ENCODE data around the gene PPP1R26. TPM values are rescaled to one million over a fixed set of nuclear protein-coding genes. Genes with fewer than 3 reads are reported as not detected.

PPP1R26 gene
- total and polyA plus RNA-seq, 9 of the 15 experiments (the other 6 are each of a cell fraction or from before 2014, with no cell fraction given) = 0.77 to 26.8 (median 9.3) TPM

GRCh38 chr9:135520916-135521607, 41.5 kb downstream of the PPP1R26 start, which contains the start of gene LCN1:
Gene LCN1 (plus strand): TSS chr9:135521440. CDS start chr9:135521498, 58 bp downstream.
- 17% methylated on average over 16 of the region's 18 CpGs for WGBS (ENCODE audit: insufficient coverage, low coverage, missing lambda C conversion rate)
- in situ Hi-C loops (cut with MboI) (no loop called here), intact Hi-C loops (cut with micrococcal nuclease) (no loop called here)
- H3K9me3 ChIP-seq (replicated peaks; ENCODE audit: control insufficient read depth, insufficient read depth, low read depth, low read length) = no peaks in the 10 kb centered on the region
- no peak for TF ChIP-seq HEY1 (CRISPR knock-in tag; IDR thresholded peaks at IDR 0.05; ENCODE audit: borderline replicate concordance)
- TF ChIP-seq SIX5 (IDR thresholded peaks at IDR 0.05; ENCODE audit: borderline replicate concordance in 1 of 2, insufficient read depth in 1 of 2, low read depth in 1 of 2, low read length in 2 of 2) = no peak
- no peak for TF ChIP-seq PTBP1 (IDR thresholded peaks at IDR 0.05; ENCODE audit: low read depth, low read length)
- TF ChIP-seq, protein P1, sequence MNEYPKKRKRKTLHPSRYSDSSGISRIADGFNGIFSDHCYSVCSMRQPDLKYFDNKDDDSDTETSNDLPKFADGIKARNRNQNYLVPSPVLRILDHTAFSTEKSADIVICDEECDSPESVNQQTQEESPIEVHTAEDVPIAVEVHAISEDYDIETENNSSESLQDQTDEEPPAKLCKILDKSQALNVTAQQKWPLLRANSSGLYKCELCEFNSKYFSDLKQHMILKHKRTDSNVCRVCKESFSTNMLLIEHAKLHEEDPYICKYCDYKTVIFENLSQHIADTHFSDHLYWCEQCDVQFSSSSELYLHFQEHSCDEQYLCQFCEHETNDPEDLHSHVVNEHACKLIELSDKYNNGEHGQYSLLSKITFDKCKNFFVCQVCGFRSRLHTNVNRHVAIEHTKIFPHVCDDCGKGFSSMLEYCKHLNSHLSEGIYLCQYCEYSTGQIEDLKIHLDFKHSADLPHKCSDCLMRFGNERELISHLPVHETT (CRISPR knock-in tag; conservative IDR thresholded peaks at IDR 0.05 in 1 of 2, IDR thresholded peaks at IDR 0.05 in 1 of 2) = no peak
- TF ChIP-seq HDAC6 (IDR thresholded peaks at IDR 0.05; ENCODE audit: low read depth, low read length) = no peak
- no peak for TF ChIP-seq RBM39 (optimal IDR thresholded peaks at IDR 0.05; ENCODE audit: low read depth, low read length)
- TF ChIP-seq ZNF197 (CRISPR knock-in tag; IDR thresholded peaks at IDR 0.05; ENCODE audit: low read depth) = no peak
- no peak for TF ChIP-seq STAG1 (CRISPR knock-in tag; IDR thresholded peaks at IDR 0.05; ENCODE audit: borderline replicate concordance)
- TF ChIP-seq HIVEP1 (CRISPR knock-in tag; IDR thresholded peaks at IDR 0.05) = no peak
- TF ChIP-seq NONO (IDR thresholded peaks at IDR 0.05; ENCODE audit: low read depth in 2 of 2, low read length in 1 of 2) = no peak
- no peak for TF ChIP-seq KAT2B (IDR thresholded peaks at IDR 0.05; ENCODE audit: low read depth, low read length)
- TF ChIP-seq, protein P2, sequence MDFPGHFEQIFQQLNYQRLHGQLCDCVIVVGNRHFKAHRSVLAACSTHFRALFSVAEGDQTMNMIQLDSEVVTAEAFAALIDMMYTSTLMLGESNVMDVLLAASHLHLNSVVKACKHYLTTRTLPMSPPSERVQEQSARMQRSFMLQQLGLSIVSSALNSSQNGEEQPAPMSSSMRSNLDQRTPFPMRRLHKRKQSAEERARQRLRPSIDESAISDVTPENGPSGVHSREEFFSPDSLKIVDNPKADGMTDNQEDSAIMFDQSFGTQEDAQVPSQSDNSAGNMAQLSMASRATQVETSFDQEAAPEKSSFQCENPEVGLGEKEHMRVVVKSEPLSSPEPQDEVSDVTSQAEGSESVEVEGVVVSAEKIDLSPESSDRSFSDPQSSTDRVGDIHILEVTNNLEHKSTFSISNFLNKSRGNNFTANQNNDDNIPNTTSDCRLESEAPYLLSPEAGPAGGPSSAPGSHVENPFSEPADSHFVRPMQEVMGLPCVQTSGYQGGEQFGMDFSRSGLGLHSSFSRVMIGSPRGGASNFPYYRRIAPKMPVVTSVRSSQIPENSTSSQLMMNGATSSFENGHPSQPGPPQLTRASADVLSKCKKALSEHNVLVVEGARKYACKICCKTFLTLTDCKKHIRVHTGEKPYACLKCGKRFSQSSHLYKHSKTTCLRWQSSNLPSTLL (IDR thresholded peaks at IDR 0.05) = no peak
- TF ChIP-seq XRCC5 (IDR thresholded peaks at IDR 0.05; ENCODE audit: low read depth, low read length) = no peak
- TF ChIP-seq, protein P3, sequence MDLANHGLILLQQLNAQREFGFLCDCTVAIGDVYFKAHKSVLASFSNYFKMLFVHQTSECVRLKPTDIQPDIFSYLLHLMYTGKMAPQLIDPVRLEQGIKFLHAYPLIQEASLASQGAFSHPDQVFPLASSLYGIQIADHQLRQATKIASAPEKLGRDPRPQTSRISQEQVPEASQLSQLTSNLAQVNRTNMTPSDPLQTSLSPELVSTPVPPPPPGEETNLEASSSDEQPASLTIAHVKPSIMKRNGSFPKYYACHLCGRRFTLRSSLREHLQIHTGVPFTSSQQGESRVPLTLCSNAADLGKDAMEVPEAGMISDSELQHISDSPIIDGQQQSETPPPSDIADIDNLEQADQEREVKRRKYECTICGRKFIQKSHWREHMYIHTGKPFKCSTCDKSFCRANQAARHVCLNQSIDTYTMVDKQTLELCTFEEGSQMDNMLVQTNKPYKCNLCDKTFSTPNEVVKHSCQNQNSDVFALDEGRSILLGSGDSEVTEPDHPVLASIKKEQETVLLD (IDR thresholded peaks at IDR 0.05) = no peak
- no peak for TF ChIP-seq ARNT (IDR thresholded peaks at IDR 0.05)
- H3K4me1 ChIP-seq (replicated peaks in 1 of 2; ENCODE audit: control insufficient read depth in 2 of 2, insufficient read depth in 2 of 2, low read length in 2 of 2) = peaks cover 0 to 31% of the 10 kb centered on the region in 2 experiments; a peak in 2 of 5 replicates
- no peaks in the 10 kb centered on the region for H3K9me1 ChIP-seq (ENCODE audit: control insufficient read depth, insufficient read depth, low read length)
- ChIA-PET POLR2A (no interaction called here), CTCF (ENCODE audit: low intra/inter-chr PET ratio) (no interaction called here)
- no peak within 1 kb of the TSS for H3K27ac ChIP-seq (ENCODE audit: extremely low read depth, low read depth, low read length)
- no peak within 1 kb of the TSS for H3K4me2 ChIP-seq (ENCODE audit: insufficient read depth, low read length)
- 0 out of 5 replicates have a peak, but pooled peaks cover 0 to 2% of the 10 kb centered on the region in 2 experiments for H3K27me3 ChIP-seq (ENCODE audit: control insufficient read depth in 2 of 2, insufficient read depth in 2 of 2, low read length in 2 of 2)
- no peaks in the 10 kb centered on the region for H3K36me3 ChIP-seq (ENCODE audit: control insufficient read depth, insufficient read depth, low read length)
- H3K9ac ChIP-seq (ENCODE audit: insufficient read depth in 1 of 2, low read depth in 2 of 2, low read length in 2 of 2) = no peak within 1 kb of the TSS
- H3K4me3 ChIP-seq = no peak within 1 kb of the TSS
- ATAC-seq (no peak), FAIRE-seq (no peak), DNase-seq (ENCODE audit: extremely low read depth in 1 of 4, low spot score in 3 of 4) (no peak)
- no peaks in the 10 kb centered on the region for H4K20me1 ChIP-seq (replicated peaks; ENCODE audit: control insufficient read depth, insufficient read depth, low read length)
- H3K79me2 ChIP-seq (ENCODE audit: control insufficient read depth, insufficient read depth, low read length) = no peaks in the 10 kb centered on the region
- BruUV-seq (replicated peaks) = no TSS peak
- no peak within 1 kb of the TSS for H2AFZ ChIP-seq (ENCODE audit: low read depth, low read length)

All from K562 (cell line).